Esophagus mucosa (tissue), 1 donor: ENCODE results near the gene LINC00305. TPM values are rescaled to one million over a fixed set of nuclear protein-coding genes. Genes with fewer than 3 reads are reported as not detected.

Source experiments
- ATAC-seq: fragments of 200-7000 bp; cut with Tn5 transposase; one replicate; pipeline ENCODE4 v1.9.1; 2020
- total RNA-seq: library from RNA; stranded (reverse); gene quantifications from one replicate; pipeline ENCODE4 v1.2.4, GENCODE V29; 2023
- donor health status: DM: yes; HTN: yes; CAD: no.

The LINC00305 gene
- total RNA-seq = not detected

DNA sequence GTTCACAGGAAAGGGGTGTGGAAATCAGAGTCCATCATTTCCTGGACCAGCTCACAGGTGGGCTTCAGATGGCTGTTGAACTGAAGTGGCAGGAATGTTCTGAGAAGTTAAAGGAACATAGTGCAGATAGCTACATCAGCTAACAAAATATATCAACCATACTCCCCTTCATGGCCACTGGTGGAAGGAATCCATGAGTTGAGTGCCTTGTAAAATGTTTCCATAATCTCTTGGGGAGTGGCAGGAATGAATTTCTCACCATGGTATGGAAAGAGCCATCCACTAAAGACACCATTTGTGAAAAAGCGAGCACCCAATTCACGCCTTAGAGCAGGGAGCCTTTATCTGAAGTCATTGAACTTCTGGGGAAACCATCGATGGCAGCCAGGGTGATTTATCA, at the start of gene LINC00305:
Gene LINC00305, minus strand, starts transcription at position 101 of the 400 bp plus-strand sequence.
- no peak for ATAC-seq

- ATAC-seq = no peak
These were observed 42.2 kb upstream of the LINC00305 start for GRCh38 chr18:64191069-64191468.

DNA sequence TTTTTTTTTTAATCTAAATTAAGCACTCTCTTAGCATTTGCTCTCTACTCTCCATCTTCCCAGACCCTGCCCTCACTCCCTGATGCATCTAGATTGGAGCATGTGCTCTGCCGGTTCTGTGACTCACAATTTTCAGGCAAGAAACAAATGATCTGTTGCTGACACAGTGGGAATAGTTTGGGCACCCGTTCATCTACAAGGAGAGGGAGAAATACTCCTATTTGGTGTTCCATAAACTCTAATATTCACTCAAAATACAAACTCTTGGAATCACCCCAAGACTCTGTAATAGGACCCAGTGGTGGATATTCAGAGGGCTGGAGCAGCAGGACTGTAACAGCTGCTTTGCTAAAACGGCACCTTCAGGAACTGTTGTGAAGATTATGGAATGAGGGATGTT, 37.1 kb upstream of the LINC00305 start:
- ATAC-seq = no peak

DNA sequence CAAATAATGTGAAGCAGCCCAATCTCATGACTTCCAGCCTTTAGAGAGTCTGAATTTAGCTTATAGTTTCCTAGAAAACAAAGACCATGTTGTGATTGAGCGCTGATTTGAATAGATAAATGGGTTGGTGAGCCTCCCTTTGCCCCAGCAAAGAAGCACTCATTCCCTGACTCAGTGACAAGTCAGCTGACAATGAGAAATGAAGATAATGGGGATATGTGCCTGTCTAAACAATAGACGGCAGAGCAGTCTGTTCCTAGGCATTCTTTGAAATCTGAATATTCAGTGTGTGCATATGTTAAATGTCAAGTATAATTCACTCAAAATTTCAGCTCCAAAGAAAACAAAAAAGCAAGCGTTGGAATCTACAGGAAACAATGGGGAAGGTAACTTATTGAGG, 34.8 kb upstream of the LINC00305 start:
- no peak for ATAC-seq

DNA sequence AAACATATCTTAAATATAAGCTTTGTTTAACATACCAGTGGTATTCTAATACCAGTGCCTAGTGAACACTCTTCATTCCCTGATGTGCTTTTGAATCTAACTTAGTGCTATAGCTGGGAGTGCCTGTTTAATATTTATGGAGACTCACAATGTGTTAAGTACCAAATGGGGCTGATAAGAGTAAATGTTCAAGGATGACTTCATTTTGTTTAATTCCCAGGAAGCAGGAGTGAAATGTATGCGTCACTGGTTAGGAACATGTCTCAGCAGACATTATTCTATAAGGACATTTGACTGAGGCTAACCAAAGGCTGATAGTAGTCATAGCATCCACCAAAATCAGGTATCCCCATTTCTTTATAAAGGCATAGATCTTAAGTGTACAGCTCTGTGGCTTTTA, 31.7 kb upstream of the LINC00305 start:
- no peak for ATAC-seq

DNA sequence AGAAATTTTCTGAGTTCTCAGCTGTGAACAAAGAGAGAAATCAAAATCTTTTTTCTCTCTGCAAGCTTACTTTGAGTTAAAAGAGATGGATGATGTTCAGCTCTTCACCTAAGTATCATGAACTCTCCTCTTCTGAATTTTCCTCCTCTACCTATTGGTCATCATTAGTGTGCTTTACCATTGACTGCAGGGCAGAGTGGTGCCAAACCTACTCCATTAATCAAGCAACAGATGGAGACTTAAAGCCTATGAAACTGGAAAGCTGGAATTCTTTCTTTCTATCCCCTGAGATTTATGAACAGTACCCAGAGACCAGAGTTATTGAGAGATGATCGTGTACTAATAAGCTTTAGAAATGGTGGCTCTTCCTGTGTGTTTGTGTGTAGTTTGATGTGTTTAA, 31.3 kb upstream of the LINC00305 start:
- ATAC-seq = no peak

DNA sequence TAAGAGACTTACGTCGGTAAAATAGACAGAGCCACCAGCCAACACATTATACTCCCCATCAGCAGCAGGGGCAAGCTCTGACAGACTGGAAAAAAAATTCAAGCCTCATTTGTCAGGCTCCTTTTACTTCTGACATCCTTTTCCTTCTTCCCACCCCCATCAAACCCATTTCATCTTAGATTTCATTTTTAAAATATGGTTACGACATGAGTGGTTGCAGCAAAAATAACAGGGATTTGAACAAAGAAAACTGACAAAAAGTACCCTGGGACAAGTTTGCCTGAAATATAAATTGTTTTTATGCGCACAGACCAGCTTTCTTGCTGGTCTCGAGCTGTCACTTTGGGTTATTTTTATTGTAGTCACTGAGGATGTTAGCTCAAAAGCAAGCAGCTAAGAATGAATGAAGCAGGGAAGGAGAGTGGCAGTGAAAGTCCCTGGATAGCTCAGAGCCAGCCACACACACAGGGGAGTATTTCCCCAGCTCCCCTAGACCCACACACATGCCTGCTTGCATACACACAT, 30.7 kb upstream of the LINC00305 start:
- ATAC-seq = no peak

DNA sequence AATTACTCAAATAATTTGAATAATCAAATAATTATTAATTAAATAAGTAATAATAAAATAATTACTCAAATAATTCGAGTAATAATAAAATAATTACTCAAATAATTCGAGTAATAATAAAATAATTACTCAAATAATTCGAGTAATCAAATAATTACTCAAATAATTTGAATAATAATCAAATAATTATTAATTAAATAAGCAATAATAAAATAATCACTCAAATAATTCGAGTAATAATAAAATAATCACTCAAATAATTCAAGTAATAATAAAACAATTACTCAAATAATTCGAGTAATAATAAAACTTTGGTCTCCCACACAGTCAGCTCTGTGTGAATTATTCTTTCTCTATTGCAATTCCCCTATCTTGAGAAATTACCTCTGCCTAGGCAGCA, 30.0 kb upstream of the LINC00305 start:
- ATAC-seq = no peak

- ATAC-seq = no peak
These were observed 26.5 kb upstream of the LINC00305 start for GRCh38 chr18:64175432-64175831.

GRCh38 chr18:64171576-64171975, 22.7 kb upstream of the LINC00305 start:
- no peak for ATAC-seq

DNA sequence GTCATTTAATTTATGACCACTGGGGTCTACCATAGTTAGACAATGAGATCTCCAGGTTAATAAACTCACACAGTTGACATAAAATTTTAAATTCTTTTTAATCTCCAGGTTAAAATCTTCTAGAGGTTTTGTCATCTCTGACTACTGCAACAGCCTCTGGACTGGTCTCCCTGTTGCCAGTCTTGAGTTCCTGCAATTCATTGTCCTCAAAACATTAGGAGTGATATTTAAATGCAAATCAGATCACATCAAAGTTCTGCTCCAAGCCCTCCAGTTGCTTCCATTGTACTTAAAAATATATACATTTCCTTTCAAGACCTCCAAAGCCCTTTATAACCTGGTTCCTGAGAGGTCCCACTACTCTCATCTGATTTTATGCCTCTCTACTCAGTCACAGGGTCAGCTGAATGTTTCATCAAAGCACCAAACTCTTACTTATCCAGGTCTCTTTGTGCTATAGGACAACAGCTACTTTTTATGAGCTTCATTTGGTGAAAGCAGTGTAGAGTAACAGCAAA, 18.6 kb upstream of the LINC00305 start:
- ATAC-seq = no peak

DNA sequence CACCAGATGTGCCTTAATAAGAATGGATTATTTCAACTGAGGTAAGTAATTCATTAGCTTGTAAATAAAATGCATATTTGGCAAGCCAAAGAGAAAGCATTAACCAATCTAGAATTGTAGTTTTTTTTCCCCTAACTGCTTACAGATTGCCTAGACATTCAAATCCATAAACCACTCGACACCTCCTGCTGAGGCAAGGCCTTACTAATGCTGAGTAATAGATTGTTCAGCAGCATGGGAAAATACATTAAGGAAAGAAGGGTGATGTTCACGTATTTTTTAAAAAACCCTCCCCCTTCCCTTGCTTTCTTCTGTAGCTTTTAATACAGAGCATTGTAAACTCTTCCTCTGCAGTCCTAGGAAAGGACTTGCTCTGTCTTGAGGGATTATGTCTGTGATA, 17.0 kb upstream of the LINC00305 start:
- no peak for ATAC-seq

DNA sequence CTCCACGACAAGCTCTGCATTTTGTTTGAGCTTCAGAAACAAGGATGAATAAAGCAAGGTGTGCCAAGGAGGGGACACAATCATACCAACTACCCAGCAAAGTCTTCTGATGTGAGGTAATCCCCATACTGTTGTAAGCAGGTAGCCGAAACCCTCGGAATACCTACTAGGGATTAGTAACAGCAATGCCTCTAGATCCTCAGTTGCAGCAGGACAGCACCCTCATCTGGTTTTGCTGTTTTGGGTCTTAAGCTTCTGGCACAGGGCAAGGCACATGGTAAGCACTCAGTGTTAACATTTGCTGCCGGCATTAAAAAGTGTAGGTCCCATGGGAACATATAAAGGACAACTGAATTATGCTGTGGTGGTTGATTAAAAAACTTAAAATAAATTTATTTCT, 16.0 kb upstream of the LINC00305 start:
- ATAC-seq = no peak

GRCh38 chr18:64149916-64150438, 1.1 kb upstream of the LINC00305 start:
- no peak for ATAC-seq

DNA sequence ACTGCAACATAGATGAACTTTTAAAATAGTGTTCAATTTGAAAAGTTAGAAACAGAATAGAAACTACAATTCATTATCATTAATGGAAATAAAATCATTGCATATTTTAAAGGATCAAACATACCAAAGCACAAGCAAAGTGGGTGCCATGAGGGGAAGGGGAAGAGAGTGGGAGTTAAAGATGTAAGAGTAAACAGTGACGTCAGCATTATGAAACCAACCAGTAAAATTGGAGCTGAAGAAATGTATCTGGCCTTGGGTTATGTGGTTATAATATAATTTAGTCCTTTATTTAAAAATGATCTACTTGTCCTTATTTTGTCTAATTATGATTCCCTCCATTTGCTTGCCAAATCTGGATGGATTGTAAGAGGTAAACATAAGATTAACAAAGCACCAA, 6.0 kb downstream of the LINC00305 start:
- no peak for ATAC-seq

- no peak for ATAC-seq
These were observed 11.0 kb downstream of the LINC00305 start for GRCh38 chr18:64137914-64138313.

DNA sequence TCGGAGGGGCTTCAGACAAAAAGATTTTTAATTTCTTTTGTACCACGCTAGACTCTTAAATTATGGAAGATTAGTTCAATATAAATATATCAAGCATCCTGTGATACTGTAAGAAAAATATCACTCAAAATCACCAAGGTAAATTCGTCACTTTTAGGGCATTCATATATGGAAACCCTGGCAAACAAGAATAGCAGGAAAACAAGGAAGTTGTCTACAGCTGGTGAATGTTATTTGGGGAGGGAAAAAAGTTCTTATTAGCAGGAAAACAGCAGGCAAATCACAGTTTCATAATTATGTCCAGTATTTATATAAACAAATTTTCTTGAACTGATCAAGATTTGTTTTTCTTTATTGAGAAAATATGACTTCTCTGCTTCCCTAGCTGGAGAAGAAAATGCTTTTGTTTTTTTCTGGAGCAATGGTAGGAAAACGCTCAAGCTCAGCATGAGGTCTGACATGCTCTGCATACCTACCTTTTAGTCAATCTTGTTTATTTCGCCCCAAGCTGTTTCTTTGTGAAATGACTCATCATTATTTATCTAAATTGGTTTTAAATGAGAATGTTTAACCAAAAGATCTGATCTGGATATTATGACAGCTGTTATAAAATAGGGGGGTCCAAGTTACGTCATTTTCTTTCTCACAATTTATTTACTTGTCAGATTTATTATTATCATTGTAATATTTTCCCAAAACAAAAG, 14.7 kb downstream of the LINC00305 start:
- no peak for ATAC-seq

- no peak for ATAC-seq
These were observed 16.0 kb downstream of the LINC00305 start for GRCh38 chr18:64132871-64133270.

GRCh38 chr18:64131314-64131713, 17.6 kb downstream of the LINC00305 start:
- no peak for ATAC-seq

DNA sequence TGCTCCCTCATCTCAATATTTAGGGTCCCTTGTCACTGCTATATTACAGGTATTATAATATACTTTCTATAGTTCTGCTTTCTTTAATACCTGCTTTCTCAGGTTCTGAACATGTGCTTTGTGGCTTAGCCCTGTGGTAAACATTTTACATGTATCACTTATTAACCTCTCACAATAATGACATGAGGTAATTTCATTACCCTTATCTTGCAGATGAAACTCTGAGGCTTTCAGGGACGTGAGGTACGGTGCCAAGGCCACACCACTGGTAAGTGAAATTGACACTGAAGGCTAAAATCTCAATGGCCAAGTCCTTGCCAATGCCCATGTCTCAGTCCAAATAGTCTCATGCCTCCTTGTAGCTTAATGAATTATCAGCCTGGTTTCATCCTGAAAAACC, 21.7 kb downstream of the LINC00305 start:
- no peak for ATAC-seq

- no peak for ATAC-seq
These were observed 29.0 kb downstream of the LINC00305 start for GRCh38 chr18:64119916-64120315.

GRCh38 chr18:64118406-64118805, 30.5 kb downstream of the LINC00305 start:
- ATAC-seq = no peak

GRCh38 chr18:64116571-64117175, 32.2 kb downstream of the LINC00305 start:
- ATAC-seq = no peak

DNA sequence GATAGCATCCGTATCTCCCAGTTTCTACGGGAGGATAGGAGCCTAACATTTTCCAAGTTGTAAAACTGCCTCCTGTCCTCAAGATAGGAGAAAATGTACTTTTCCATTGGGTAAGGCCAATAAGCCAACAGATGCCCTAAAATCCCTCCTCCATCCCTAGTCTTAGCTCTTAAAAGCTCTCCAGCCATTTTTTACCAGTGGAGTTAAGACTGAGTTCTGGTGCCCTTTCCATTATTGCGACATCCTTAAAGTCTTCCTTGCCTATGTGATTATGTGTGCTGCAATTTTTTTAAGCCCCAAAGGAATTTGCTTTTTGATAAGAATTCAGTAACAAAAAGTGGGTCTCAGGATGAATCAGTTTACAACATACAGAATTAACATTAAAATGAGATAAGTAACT, 33.0 kb downstream of the LINC00305 start:
- no peak for ATAC-seq
